Medulla oblongata (tissue), 1 donor: Measurements from ENCODE around the gene BPIFB2.

Experiments used
- DNase-seq: peaks from one replicate; pipeline ENCODE4 v3.0.0-alpha.2; 2015; ENCODE audit errors: extremely low spot score

Gene BPIFB2

DNA sequence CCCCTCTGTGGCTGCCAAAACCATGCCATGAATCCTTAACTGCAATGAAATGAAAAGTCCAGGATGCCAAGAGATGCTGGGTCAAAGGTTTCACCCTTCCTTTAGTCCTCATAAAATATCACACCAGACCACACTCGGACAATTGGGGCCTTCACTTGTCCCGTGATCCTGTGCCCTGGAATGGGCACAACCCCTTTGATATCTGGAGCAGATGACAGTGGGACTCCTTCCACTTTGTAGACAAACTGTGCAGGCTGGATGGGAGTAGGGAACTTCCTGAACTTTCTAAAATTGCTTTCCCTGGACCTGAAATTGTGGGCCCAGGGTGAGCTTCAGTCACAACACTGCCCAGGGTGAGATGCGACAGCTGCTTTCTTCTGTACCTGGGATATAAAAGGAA, 14.4 kb downstream of the BPIFB2 start:
- DNase-seq = no peak

DNA sequence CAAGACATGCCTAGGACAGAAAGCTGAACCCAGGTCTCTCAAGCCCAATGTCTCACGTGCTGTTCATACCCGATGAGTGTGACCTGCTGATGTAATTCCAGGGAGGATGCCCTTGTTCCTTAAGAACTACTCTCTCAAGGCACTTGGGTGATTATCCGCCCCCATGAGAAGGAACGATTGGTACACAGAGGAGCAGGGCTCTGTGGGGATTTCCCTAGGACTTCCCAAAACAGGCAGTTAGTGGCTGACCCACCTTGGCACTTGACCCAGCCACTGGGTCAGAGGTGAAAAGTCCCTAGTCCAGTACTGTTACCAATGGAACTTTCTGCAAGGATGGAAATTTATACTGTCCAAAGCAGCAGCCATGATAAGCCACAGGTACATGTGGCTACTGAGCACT, 14.8 kb downstream of the BPIFB2 start:
- no peak for DNase-seq

DNA sequence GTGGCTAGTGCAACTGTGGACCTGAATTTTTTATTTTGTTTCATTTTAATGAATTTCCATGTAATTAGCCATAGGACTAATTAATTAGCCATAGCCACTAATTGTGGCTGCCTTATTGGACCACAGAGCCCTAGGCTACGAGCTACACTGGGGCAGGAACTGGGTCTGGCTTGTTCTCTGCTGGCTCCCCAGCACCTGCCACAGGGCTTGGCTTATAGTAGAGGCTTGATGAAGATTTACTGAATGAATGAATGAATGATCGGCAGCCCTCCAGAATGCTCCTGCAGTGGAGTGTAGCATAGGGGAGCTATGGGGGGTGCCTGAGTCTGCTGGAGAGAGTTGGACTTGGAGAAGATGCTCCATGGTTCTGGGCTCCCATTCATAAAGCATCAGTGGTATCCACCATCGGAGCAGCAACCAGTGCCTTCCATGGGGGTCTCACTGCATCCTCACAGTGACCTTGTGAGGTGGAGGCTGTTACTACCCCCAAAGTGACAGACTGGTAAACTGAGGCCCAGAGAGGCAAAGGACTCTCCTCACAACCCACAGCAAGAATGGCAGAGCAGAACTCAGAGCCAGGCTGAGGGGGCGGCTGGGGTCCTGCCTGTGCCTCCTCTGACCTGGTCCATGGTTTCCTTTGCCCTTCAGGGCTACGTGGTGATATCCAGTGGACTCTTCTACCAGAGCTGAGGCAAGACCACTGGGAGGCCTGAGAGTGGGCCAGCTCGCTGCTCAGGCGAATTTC, 15.4 kb downstream of the BPIFB2 start:
- DNase-seq = no peak

DNA sequence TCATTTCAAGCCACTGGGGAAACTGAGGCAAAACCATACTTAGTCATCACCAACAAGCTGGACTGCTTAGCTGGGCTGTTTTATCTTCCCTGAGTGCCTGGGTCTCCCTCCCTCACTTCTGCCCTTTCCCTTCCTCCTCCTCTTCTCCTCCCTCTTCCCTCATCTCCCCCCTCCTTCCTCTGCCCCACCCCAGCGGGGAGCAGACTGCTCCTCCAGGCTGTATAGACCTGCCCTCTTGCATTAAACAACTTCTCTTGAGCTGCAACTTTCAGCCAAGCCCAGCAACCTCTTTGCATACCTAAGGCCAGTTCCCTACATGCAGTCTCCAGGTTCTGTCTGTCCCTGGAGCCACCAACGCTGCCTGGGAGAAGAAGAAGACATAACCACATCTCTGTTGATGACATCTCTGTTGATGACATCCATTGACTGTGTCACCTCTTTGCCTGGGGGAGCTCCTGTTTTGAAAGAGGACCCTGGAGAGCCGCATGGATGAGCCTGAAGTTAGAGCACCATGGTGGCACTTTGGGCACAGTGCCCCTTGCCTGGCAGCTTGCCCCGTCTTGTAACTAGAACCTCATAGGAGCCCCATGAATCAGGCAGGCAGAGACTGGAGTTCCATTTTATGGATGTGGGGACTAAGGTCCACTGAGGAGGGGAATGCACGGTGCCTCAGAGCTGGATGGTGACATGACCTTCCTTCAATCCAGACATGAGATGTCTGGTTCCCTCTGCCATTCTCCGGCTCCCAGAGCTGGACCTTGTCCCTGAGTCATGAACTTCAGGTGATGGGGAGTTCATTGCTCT, 16.1 kb downstream of the BPIFB2 start:
- DNase-seq = no peak

DNA sequence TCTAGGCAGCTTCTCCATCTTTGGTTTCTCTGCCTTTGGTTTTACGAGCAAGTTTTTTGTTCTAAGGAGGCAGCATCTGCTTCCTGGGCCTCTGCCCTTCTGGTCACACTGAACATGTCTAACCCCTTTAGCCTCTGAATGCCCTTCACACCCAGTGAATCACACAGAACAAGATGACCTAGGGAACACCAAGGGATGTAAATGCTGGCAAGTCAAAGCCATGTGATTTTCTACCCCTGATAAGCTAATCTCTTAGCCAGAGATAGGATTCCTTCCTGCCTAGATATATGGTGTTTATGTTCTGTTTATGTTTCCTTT, 16.7 kb downstream of the BPIFB2 start:
- no peak for DNase-seq

DNA sequence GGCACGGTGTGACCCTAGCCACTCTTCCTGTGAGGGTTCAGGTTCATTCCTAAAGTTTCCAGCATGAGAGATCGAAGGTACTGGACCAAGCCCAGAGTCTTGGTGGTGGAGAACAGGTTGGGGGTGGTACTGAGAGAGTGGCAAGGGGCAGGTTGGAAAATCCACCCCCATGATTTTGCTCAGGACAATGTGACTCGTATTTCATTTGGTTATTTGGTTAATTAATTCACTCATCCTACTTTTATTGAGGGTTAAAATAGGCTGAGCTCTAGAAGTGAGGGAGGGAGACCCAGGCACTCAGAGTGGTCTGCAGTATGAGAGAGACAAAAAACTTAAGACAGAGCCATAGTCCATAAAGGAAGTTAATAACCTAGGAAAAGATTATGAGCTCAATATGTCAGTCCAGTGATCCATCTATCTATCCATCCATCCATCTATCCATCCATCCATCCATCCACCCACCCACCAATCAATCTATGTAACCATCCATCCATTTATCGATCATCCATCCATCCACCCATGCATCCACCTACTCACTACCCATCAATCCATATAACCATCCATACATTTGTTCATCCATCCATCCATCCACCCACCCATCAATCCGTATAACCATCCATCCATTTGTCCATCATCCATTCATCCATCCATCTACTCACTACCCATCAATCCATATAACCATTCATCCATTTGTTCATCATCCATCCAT, 17.3 kb downstream of the BPIFB2 start:
- no peak for DNase-seq

DNA sequence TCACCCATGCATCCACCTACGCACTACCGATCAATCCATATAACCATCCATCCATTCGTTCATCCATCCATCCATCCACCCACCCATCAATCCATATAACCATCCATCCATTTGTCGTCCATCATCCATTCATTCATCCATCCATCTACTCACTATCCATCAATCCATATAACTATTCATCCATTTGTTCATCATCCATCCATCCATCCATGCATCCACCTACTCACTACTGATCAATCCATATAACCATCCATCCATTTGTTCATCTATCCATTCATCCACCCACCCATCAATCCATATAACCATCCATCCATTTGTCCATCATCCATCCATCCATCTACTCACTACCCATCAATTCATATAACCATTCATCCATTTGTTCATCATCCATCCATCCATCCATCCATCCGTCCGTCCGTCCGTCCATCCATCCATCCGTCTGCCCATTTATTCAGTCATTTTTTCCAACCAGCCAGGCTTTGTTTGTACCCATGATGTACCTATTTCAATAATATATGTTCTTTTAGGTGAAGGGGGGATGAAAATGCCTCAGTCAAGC, 17.9 kb downstream of the BPIFB2 start:
- DNase-seq = no peak

DNA sequence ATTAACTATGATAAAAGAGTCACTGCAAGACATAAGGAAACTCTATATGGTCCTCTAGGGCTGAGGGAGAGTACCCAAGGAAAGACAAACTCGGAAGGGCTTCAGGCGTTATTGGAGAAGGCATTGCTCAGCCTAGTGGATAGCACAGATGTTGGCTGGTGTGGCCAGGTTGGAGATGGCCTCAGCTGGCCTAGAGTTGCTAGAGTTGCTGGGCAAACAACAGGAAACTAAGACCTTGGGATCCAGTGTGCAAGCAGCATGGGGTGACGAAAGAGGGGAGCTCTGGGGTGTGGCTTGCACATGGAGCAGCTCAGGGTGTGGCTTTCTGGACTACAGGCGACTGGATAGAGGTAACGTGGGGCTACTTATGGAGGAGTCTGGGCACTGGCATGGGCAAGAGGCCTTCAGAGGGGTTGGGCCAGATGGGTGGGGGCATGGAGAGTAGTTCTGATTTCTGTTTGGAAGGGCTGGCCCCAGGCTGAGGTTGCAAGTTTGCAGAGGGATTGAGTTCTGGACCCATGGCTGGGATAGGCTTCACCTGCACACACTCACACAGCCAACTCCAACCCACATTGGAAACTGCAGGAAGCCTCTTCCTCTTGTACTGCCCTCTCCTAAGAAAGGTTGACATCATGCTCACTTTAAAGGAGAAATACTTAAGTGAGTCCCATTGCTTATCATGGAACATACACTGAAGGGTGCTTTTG, 18.7 kb downstream of the BPIFB2 start:
- no peak for DNase-seq

DNA sequence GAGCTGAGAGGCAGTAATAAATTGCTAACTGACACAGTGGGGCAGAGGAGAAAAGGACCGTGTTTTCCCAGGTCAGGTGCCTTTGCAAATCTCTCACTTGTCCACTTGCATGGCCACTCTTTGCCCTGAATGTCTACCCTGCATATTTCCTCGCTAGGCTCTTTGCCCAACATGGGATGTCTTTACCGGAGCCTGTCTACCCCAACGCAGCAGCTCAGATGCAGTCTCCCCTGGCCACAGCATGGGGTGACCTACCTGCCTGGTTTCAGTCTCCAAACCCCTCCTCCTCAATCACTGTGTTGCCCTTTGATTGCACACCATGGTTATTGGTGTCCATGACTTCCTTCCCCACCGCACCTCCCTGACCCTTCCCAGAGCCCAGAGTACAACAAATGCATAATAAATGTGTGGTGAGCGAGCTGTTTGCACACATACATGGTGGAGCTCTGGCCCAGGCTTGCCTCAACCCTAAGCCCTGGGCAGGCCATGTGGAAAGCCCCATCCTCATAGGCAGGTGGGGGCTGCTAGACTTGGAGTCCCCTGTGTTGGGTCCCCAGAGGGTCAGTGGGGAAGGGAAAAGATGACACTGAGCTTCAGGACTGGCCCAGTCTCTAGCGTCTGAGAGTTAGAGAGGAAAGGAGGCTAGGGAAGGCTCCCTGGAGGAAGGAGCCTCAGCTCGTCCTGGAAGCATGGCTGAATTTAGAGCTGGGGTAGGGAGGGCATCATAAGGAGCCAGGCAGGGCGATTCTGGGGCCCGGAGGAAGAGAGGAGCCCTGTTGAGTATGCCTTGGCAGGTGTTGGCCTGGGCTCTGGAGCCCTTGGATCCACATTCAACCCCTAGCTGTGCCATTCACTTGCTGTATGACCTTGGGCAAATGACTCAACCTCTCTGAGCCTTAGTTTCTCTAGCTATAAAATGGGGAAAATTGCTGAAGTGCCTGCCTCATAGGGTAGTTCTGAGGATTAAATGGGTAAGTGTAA, 19.6 kb downstream of the BPIFB2 start:
- DNase-seq = no peak

DNA sequence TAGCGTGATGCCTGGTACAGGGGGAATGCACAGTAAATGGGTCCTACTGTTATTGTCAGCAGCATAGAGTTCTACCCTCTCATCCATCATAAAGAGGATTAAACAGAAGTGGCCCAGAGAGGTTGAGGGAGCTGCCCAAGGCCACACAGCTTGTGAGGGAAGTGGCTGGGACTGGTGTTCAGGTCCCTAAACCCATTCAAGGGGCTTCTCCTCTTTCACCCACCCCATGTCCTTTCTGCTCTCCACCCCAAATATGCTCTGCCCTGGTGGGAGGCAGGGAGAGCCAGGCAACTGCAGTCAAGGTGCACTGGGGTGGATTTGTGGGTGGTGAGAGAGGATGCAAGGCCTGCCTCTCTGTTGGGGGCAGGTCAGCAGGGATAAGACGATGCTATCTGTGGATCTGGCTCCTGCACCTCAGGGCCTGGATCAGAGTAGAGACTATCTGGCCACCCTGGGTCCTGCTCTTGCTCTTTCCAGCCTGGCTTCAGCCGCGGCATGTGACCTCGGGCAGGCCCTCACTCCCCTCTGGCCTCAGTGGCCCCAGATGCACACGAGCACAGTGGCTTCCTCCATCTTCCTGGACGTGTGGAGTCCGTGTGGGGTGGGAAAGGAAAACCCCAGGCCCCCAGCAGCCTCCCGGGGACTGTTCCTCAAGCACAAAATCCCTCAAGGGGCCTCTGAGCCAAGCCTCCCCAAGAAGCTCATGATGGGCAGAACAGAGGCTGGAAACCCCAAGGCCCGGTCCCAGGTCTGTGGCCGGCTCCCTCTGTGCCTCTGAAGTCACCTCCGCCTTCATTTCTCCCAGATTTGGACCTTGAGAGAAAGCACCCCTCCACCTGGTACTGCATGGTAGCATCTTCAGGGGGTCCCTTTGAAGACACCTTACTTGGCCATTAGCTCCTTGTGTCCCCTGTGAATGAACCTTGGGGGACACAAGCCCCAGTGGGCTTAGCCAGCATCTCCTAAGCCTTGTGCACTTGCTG, 20.6 kb downstream of the BPIFB2 start:
- DNase-seq = no peak

DNA sequence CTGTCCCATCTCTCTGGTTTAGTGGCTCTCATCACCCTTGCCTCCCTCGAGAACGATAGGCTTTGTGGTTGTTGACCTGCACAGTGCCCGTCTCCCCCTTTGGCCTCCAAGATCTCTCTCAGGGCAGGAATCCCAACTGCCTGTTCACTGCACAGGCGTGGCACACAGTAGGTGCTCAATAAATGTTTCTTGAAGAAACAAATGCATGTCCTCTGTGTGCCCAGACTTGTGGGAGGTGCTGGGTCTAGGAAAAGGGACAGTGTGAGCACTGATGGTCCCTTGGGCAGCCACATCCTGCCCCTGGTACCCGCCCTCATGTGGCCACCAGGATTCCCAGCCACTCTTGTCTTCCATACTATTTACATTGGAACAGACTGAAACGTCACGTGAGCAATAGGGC, 21.4 kb downstream of the BPIFB2 start:
- DNase-seq = no peak

DNA sequence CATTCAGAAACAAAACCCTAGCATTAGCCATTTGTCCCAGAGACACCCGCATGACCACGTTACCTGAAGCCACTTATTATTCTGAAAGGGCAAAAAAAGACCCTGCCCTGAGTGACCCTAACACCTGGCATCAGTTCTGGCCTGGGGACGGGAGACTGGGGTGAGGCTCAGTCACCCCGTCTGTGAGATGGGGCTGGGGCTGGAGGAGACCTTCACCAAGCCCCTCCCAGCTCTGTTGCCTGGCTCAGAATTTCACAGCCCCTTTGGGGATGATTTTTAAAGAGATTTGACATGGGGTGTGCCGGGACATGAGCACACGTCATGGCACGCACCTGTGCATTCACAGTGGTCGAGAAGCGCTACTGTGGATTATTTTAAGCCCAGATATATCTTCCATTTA, 22.6 kb downstream of the BPIFB2 start:
- DNase-seq = no peak

DNA sequence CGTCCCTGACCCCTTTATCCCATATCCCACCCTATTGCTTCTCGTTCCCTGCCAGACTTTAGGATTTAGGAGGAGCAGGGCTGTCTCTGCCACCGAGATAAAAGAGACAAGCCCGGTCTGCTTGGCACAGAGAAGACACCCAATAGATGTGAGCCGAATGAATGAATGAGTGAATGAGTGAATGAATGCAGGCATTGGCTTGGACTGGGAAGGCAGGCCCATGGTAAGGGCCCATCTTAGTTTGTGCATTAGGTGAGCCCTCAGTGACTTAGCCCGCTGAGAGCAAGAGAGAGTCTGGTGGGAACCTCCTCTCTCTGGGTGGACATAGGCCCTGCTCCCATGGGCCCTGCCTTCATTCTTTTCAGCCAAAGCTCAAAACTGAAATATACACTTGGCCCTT, 23.1 kb downstream of the BPIFB2 start:
- DNase-seq = no peak

DNA sequence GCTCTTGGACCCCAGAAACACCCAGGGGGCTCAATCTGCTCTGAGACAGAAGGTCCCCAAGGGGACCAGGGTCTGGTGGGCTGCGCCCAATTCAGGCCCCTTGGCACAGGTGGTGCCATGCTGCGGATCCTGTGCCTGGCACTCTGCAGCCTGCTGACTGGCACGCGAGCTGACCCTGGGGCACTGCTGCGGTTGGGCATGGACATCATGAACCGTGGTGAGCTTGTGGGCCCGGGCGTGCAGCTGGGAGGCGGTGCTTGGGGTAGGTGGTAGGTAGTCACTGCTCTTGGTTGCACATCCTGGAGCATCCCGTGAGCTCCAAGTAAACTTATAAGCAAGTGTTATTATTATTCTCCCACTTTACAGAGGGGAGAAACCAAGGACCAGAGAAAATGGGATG, 24.0 kb downstream of the BPIFB2 start, which contains the start of gene BPIFB6:
BPIFB6 (plus strand) TSS at position 118 of the 400 bp plus-strand sequence; CDS start at position 118, 0 bp downstream.
- no peak for DNase-seq

DNA sequence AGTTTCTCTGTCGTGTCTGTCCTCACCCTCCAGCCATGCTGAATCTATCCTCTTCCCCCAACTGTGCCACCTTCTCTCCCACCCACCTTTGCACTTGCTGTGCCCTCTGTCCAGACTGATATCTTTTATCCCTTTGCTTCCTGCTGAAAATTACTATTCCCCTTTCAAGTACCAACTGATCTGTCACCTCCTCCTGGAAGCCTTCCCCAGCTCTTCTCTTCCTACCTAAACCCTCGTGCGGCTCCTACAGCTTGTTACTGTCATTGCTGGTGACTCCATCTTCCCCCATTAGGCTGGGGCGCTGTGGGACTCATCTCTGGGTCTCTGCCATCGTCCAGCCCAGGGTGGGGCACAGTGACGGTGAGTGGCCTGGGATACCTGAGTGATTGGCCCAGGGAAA, 25.1 kb downstream of the BPIFB2 start:
- no peak for DNase-seq

DNA sequence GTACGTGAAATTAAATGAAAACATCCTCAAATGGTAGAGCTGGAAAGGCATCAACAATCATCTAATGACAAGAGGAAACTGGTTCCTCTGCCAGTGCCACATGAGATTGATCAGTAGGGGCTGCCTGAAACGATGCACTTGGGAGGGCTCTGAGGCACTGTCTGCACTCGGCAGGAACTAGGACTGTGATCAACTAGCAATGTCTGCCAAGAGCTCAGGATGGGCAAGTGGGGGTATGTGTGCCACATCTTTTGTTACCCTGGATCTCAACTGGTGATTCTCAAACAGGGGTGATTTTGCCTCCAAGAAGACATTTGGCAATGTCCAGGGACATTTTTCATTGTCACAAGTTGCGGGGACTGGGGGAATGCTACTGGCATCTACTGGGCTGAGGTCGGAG, 25.9 kb downstream of the BPIFB2 start:
- no peak for DNase-seq

DNA sequence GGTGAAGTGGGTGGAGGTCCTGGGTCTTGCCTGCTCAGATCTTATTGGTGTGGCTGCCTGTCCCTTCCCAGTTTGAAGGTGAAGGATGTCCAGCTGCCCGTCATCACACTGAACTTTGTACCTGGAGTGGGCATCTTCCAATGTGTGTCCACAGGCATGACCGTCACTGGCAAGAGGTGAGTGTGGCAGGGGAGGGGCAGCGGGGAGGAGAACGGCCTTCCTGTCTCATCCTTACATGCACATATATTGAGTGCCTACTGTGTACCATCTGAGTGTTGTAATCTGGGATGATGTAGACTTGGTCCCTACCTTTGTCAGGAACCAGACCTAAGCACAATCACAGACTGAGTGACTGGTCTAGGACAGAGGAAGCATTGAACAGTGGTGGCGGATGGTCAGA, 26.6 kb downstream of the BPIFB2 start:
- no peak for DNase-seq

DNA sequence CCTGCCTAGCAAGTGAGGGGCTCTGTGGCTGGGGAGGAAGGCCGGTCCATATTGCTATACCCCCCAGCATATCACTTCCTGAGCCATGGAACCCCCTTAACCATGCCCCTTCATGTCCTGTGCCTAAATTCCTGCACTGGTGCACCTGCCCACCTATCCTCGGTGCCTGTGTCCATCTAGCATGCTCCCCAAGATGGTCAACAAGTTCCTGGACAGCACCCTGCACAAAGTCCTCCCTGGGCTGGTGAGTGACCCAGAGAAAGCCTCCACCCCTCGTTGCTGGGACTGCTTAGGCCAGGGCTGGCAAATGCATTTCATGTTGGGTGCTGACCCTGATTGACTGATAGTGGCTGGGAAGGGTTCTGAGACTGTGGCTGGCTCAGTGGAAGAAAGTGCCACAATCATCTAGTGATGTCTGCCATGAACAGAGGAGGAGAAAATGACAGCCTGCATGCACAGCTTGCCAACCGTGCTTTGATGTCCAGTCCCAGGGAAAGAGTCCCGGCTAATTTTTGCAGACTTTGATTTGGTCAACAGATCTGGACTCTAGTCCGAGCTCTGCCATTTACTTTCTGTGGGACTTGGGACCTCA, 27.5 kb downstream of the BPIFB2 start:
- DNase-seq = no peak

DNA sequence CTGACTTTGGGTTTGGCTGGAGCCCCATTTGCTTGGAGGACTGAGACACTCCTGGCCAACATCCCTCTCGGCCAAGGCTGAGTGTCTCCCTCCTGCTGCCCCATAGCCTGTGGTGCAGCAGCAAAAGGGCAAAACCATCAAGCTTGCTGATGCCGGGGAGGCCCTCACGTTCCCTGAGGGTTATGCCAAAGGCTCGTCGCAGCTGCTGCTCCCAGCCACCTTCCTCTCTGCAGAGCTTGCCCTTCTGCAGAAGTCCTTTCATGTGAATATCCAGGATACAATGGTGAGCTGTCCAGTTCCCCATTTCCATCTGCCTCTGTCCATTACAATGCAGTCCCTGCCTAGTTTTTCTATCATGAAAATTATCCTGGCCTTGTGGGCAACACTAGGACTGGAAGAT, 30.0 kb downstream of the BPIFB2 start:
- no peak for DNase-seq
